Measurements from ENCODE around the gene ARHGEF2. TPM values are rescaled to one million over a fixed set of nuclear protein-coding genes. Genes with fewer than 3 reads are reported as not detected.
"Not testable (repeated sequence)": the region's sequence is repeated elsewhere in the genome, so short reads cannot be mapped to it uniquely, and the experiment has no call there.

ARHGEF2 gene
- total and polyA plus RNA-seq, 2 experiments from 2014 or later, result 77.7 to 136 TPM

DNA sequence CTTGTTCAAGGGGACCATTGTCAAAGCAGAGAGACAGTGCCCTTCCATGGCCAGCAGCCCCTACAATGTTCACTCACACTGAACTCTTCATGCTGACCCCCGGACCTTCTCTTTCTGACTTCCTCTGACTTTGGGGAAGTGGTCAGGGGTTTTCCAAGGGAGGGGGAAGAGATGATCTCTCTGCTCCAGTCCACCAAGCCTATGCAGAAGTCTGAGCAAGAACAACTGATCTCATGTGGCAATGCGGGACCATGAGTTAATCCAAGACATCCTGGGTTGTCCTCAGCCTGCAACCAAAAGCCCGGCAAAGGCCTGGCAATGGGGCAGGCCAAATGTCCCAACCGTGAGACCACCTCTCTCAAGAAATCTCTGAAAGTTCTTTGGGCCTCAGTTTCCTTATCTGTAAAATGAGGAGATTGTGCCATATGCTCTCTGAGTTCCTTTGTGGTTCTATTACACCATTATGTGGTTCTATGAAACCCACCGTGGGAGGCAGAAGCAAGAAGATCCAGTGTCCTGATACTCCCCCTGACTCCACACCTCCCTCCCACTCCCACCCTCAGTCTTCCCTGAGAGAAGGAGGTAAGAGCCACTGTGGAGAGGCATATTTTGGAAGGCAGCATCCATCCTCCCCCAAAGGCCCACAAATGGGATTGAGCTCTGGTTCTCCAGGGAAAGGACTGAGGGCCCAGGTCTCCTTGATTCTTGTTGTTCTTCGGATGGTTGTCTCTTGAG is 11.8 kb upstream of the ARHGEF2 start:
- H3K27me3 ChIP-seq (replicated peaks; ENCODE audit: insufficient read depth), result no peaks in the 10 kb centered on the region
- TF ChIP-seq EZH2 (IDR thresholded peaks at IDR 0.05; ENCODE audit: insufficient read depth, poor library complexity, severe bottlenecking), result no peak
- TF ChIP-seq EZH2phosphoT487 (IDR thresholded peaks at IDR 0.05; ENCODE audit: insufficient read depth, low read depth), result no peak
- no peak overlapping the region for H3K4me3 ChIP-seq
- 90 to 91% methylated on average over 6 of the region's 6 CpGs for WGBS, 2 experiments (ENCODE audit: low coverage in 1 of 2, low lambda C conversion rate in 2 of 2, missing lambda C conversion rate in 2 of 2)
- peaks cover 13% of the 10 kb centered on the region for H3K4me1 ChIP-seq (ENCODE audit: insufficient read depth)
- no peak overlapping the region for H3K9ac ChIP-seq
- no peaks in the 10 kb centered on the region for H4K20me1 ChIP-seq (ENCODE audit: insufficient read depth)
- no peak overlapping the region for H2AFZ ChIP-seq
- H3K27ac ChIP-seq, result no peak overlapping the region
- H3F3A ChIP-seq (ENCODE audit: insufficient read depth), result no peaks in the 10 kb centered on the region
- DNase-seq, result no peak
- no peak overlapping the region for H3K4me2 ChIP-seq (ENCODE audit: unreplicated experiment)
- H3K79me2 ChIP-seq (ENCODE audit: insufficient read depth), result no peaks in the 10 kb centered on the region
- H3K9me3 ChIP-seq (ENCODE audit: low read depth), result no peaks in the 10 kb centered on the region
- no peaks in the 10 kb centered on the region for H3K9me2 ChIP-seq (ENCODE audit: insufficient read depth)
- no peaks in the 10 kb centered on the region for H3K36me3 ChIP-seq (ENCODE audit: low read depth)
- in situ Hi-C loops (cut with MboI), result no loop called here

DNA sequence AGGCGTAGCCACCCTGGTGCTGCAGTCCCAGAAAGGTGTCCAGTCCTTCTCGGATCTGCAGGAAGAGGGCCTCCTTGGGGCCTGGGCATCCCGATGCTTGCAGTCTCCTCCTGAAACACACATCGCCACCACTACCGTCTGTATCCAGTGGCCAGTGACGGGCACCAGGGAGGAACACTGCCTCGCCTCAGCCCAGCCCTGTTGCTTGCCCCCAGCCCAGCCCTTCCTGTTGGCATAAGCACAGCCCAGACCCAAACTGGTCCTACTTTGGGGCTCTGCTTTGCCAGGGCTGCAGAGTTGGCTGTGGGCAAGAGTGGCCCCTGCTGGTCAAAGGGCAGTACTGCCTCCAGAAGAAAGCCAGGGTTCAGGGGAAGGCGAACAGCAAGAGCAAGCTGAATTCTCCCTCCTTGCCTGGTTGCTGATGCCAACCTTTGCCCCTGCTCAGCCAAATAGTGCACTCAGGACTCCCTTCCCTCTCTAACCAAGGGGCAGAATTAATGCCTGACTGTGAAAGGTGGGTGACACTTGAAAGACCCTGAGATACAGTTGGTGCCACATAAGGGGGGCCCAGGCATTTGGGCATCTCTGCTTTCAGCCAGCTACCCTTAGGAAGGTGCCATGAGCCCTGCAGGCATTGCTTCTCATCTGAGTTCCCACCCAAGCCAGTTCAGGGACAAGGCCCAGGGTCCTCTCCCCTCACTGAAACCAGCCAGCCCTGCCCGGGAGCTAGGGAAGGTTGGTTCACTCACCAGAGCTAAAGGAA is 11.1 kb upstream of the ARHGEF2 start:
- H4K20me1 ChIP-seq (ENCODE audit: insufficient read depth), result no peaks in the 10 kb centered on the region
- H3F3A ChIP-seq (ENCODE audit: insufficient read depth), result no peaks in the 10 kb centered on the region
- H3K4me1 ChIP-seq (ENCODE audit: insufficient read depth), result peaks cover 13% of the 10 kb centered on the region
- H3K4me2 ChIP-seq (ENCODE audit: unreplicated experiment), result peak overlapping the region; percentile 87
- peak; percentile 81 for DNase-seq
- no peaks in the 10 kb centered on the region for H3K9me3 ChIP-seq (ENCODE audit: low read depth)
- in situ Hi-C loops (cut with MboI), result no loop called here
- H3K27me3 ChIP-seq (replicated peaks; ENCODE audit: insufficient read depth), result no peaks in the 10 kb centered on the region
- H3K4me3 ChIP-seq, result peak overlapping the region; percentile 73
- peak overlapping the region; percentile 21; the same call in 1 of the 2 replicates for H3K27ac ChIP-seq
- 14 to 16% methylated on average over 9 of the region's 9 CpGs for WGBS, 2 experiments (ENCODE audit: low coverage in 1 of 2, low lambda C conversion rate in 2 of 2, missing lambda C conversion rate in 2 of 2)
- H3K36me3 ChIP-seq (ENCODE audit: low read depth), result no peaks in the 10 kb centered on the region
- peak overlapping the region; percentile 92 for H2AFZ ChIP-seq
- no peaks in the 10 kb centered on the region for H3K9me2 ChIP-seq (ENCODE audit: insufficient read depth)
- H3K9ac ChIP-seq, result peak overlapping the region; percentile 71
- no peak for TF ChIP-seq EZH2phosphoT487 (IDR thresholded peaks at IDR 0.05; ENCODE audit: insufficient read depth, low read depth)
- TF ChIP-seq EZH2 (IDR thresholded peaks at IDR 0.05; ENCODE audit: insufficient read depth, poor library complexity, severe bottlenecking), result no peak
- no peaks in the 10 kb centered on the region for H3K79me2 ChIP-seq (ENCODE audit: insufficient read depth)

DNA sequence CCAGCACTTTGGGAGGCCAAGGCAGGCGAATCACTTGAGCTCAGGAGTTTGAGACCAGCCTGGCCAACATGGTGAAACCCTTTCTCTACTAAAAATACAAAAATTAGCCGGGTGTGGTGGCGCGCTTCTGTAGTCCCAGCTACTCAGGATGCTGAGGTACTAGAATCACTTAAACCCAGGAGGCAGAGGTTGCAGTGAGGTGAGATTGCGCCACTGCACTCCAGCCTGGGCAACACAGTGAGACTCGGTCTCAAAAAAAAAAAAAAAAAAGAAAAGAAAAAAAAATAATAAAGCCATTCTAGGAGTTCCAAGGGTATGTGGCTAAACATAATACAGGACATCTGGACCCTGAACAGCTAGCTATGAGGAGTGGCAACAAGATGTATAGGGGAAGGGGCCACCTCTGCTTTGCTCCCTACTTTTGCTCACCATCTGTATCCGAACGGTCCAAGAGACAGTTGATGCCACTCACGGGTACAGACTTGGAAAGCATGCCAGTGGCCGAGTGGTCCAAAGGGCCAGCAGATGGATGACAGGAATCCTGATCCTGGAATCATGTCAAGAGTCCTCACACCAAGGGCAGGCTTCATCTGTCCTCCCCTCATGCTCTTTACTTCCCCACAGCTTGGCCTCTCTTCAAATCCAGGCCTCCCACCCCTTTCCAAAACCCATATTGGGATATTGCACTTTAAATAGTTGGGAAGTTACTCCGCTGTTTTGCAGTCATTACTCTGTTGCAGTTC is 6.7 kb upstream of the ARHGEF2 start:
- H3K9me2 ChIP-seq (ENCODE audit: insufficient read depth); H3K4me3 ChIP-seq; H4K20me1 ChIP-seq (ENCODE audit: insufficient read depth); H3K4me2 ChIP-seq (ENCODE audit: unreplicated experiment); H3K9ac ChIP-seq; in situ Hi-C loops (cut with MboI); H3K27me3 ChIP-seq (replicated peaks; ENCODE audit: insufficient read depth); H3K36me3 ChIP-seq (ENCODE audit: low read depth); H2AFZ ChIP-seq; H3K9me3 ChIP-seq (ENCODE audit: low read depth); DNase-seq: not testable (repeated sequence)
- 0 out of 2 replicates have a peak overlapping the region, but pooled peaks have one; percentile 96 for H3K27ac ChIP-seq
- WGBS, 2 experiments (ENCODE audit: low coverage in 1 of 2, low lambda C conversion rate in 2 of 2, missing lambda C conversion rate in 2 of 2), result 86 to 91% methylated on average over 10 to 11 of the region's 11 CpGs
- H3K79me2 ChIP-seq (ENCODE audit: insufficient read depth), result peaks cover 32% of the 10 kb centered on the region
- peaks cover 35% of the 10 kb centered on the region for H3F3A ChIP-seq (ENCODE audit: insufficient read depth)
- peaks cover 37% of the 10 kb centered on the region for H3K4me1 ChIP-seq (ENCODE audit: insufficient read depth)

DNA sequence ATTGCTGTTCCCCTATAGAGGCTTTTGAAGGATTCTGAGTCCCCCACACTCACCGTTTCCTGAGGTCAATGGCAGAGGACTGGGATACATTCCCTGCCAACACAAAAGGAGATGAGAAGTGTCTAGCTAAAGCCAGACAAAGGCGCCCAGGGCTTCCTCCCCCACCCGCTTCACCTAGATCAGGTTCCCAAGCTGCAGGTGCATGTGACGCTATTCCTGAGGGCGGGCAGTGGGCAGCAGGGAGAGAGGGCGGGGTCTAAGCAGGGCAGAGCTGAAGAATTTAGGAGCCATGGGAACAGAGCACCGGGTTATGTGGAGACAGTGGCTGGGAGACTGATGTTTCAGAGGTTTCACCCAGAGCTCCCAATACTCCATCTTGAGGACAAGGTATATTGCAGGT is 6.0 kb upstream of the ARHGEF2 start:
- Histone ChIP-seq H2AFZ (no peak overlapping the region), H3K4me2 (ENCODE audit: unreplicated experiment) (no peak overlapping the region), H3K9me2 (ENCODE audit: insufficient read depth) (no peaks in the 10 kb centered on the region), H3K27ac (peak overlapping the region; percentile 96), H3K4me1 (ENCODE audit: insufficient read depth) (peaks cover 43% of the 10 kb centered on the region), H3K79me2 (ENCODE audit: insufficient read depth) (peaks cover 39% of the 10 kb centered on the region), H3F3A (ENCODE audit: insufficient read depth) (peaks cover 40% of the 10 kb centered on the region), H3K27me3 (replicated peaks; ENCODE audit: insufficient read depth) (no peaks in the 10 kb centered on the region), H3K36me3 (ENCODE audit: low read depth) (0 out of 2 replicates have a peak, but pooled peaks cover 2% of the 10 kb centered on the region), H4K20me1 (ENCODE audit: insufficient read depth) (no peaks in the 10 kb centered on the region), H3K9me3 (ENCODE audit: low read depth) (no peaks in the 10 kb centered on the region), H3K4me3 (no peak overlapping the region), H3K9ac (peak overlapping the region; percentile 97)
- in situ Hi-C loops (cut with MboI), result no loop called here
- 79 to 80% methylated on average over 7 of the region's 7 CpGs for WGBS, 2 experiments (ENCODE audit: low coverage in 1 of 2, low lambda C conversion rate in 2 of 2, missing lambda C conversion rate in 2 of 2)
- no peak for TF ChIP-seq EZH2phosphoT487 (IDR thresholded peaks at IDR 0.05; ENCODE audit: insufficient read depth, low read depth)
- TF ChIP-seq EZH2 (IDR thresholded peaks at IDR 0.05; ENCODE audit: insufficient read depth, poor library complexity, severe bottlenecking), result no peak
- DNase-seq, result no peak

Data from GM23248 (cell line).